ENCODE results near the gene RORB.

RORB gene

GRCh38 chr9:74643303-74643923 lies 146.3 kb downstream of the RORB start:
- DNase-seq (ENCODE audit: low read depth) = no peak

GRCh38 chr9:74644023-74644422 lies 146.9 kb downstream of the RORB start:
- H3K4me3 ChIP-seq (ENCODE audit: low read depth, low read length) = no peak overlapping the region
- no peak for DNase-seq (ENCODE audit: low read depth)
- TF ChIP-seq CTCF (IDR thresholded peaks at IDR 0.05; ENCODE audit: control insufficient read depth, extremely low read depth, insufficient read depth) = no peak

More at GRCh38 chr9:74643303-74643923, 146.3 kb downstream of the RORB start:
- H3K4me3 ChIP-seq (ENCODE audit: low read depth, low read length) = no peak overlapping the region
- TF ChIP-seq CTCF (IDR thresholded peaks at IDR 0.05; ENCODE audit: control insufficient read depth, extremely low read depth, insufficient read depth) = no peak

- no peak for DNase-seq (ENCODE audit: low read depth)
- H3K4me3 ChIP-seq (ENCODE audit: low read depth, low read length) = no peak overlapping the region
- peak; percentile 78 for TF ChIP-seq CTCF (IDR thresholded peaks at IDR 0.05; ENCODE audit: control insufficient read depth, extremely low read depth, insufficient read depth)
Measured at GRCh38 chr9:74645007-74645639, 148.0 kb downstream of the RORB start.

- no peak for DNase-seq (ENCODE audit: low read depth)
- no peak overlapping the region for H3K4me3 ChIP-seq (ENCODE audit: low read depth, low read length)
- TF ChIP-seq CTCF (IDR thresholded peaks at IDR 0.05; ENCODE audit: control insufficient read depth, extremely low read depth, insufficient read depth) = no peak
Measured at GRCh38 chr9:74653410-74654080, 156.4 kb downstream of the RORB start.

- no peak overlapping the region for H3K4me3 ChIP-seq (ENCODE audit: low read depth, low read length)
- no peak for TF ChIP-seq CTCF (IDR thresholded peaks at IDR 0.05; ENCODE audit: control insufficient read depth, extremely low read depth, insufficient read depth)
- DNase-seq (ENCODE audit: low read depth) = no peak
Measured at GRCh38 chr9:74662674-74663073, 165.5 kb downstream of the RORB start.

GRCh38 chr9:74663439-74663838 lies 166.3 kb downstream of the RORB start:
- no peak overlapping the region for H3K4me3 ChIP-seq (ENCODE audit: low read depth, low read length)
- no peak for DNase-seq (ENCODE audit: low read depth)
- TF ChIP-seq CTCF (IDR thresholded peaks at IDR 0.05; ENCODE audit: control insufficient read depth, extremely low read depth, insufficient read depth) = no peak
